Gastroesophageal sphincter (tissue), 4 donors: ENCODE data around the gene INPP4B. TPM values are rescaled to one million over a fixed set of nuclear protein-coding genes. Genes with fewer than 3 reads are reported as not detected.

Experiments
- ATAC-seq: fragments of 150-250 bp; one replicate; pipeline ENCODE4 v1.9.1; 2016; ENCODE audit warnings: mild to moderate bottlenecking, moderate library complexity
- H3K27ac ChIP-seq, 4 donors: fragments of 200-600 bp; sonication (generic) in 3 of 4; 1 replicate in 3 of 4; 2 replicates in 1 of 4; pipeline ENCODE4 v1.5.1; 2016 to 2019
- H3K27me3 ChIP-seq: fragments of 200-600 bp; sonication (generic); one replicate; pipeline ENCODE4 v1.5.1; 2019
- H3K36me3 ChIP-seq, 2 donors: fragments of 200-600 bp; sonication (generic); one replicate each; pipeline ENCODE4 v1.5.1; 2019; ENCODE audit warnings: control low read depth in 1 of 2
- H3K4me1 ChIP-seq, 3 donors: fragments of 200-600 bp; sonication (generic); 1 replicate in 2 of 3; 2 replicates in 1 of 3; pipeline ENCODE4 v1.5.1; 2016 to 2019; ENCODE audit warnings: control low read depth in 2 of 3
- H3K4me3 ChIP-seq, 2 donors: fragments of 200-600 bp; sonication (generic); one replicate each; pipeline ENCODE4 v1.5.1; 2019; ENCODE audit warnings: mild to moderate bottlenecking in 1 of 2, moderate library complexity in 1 of 2
- H3K9me3 ChIP-seq, 3 donors: fragments of 200-600 bp; sonication (generic); one replicate each; pipeline ENCODE4 v1.5.1; 2017 to 2019; ENCODE audit warnings: control low read depth in 2 of 3
- CTCF ChIP-seq, 4 experiments: fragments of 200-600 bp in 2 of 4; fragments of 450-650 bp in 2 of 4; sonication (generic) in 1 of 4; IDR thresholded peaks; one replicate each; pipeline ENCODE4 v1.5.1; 2017 to 2019; ENCODE audit warnings: antibody characterized with exemption in 4 of 4, mild to moderate bottlenecking in 2 of 4, moderate library complexity in 2 of 4
- EP300 ChIP-seq: sonication (generic); formaldehyde crosslinking; IDR thresholded peaks from one replicate; pipeline ENCODE4 v1.6.1; 2017; ENCODE audit warnings: antibody characterized with exemption, mild to moderate bottlenecking
- POLR2A ChIP-seq, 2 donors: fragments of 450-650 bp; IDR thresholded peaks; one replicate each; pipeline ENCODE4 v1.6.1; 2017; ENCODE audit warnings: antibody characterized with exemption in 2 of 2, mild to moderate bottlenecking in 2 of 2, moderate library complexity in 1 of 2
- POLR2AphosphoS5 ChIP-seq: sonication (generic); formaldehyde crosslinking; IDR thresholded peaks from one replicate; pipeline ENCODE4 v1.6.1; 2017; ENCODE audit warnings: antibody characterized with exemption
- WGBS, 2 donors: methylation state at CpG; one replicate each; pipeline ENCODE4 v1.1.5; 2018; ENCODE audit warnings: low coverage in 1 of 2; 5-methylcytosine and 5-hydroxymethylcytosine counted together
- total RNA-seq, 4 donors: library from RNA; depleted of rRNA; stranded (reverse); fragments of >200 nt; gene quantifications; one replicate each; pipeline ENCODE4 v1.1.0, GENCODE V29; 2016

Gene INPP4B
- total RNA-seq, 4 donors from 2014 or later, result 17.6 to 63.8 (median 31.3) TPM

- H3K27ac ChIP-seq, result no peak overlapping the region
- no peak for TF ChIP-seq CTCF (IDR thresholded peaks at IDR 0.05)
- no peak for TF ChIP-seq POLR2AphosphoS5
- no peak for TF ChIP-seq POLR2A (IDR thresholded peaks at IDR 0.05)
- no peak for TF ChIP-seq EP300
- H3K4me3 ChIP-seq, result no peak overlapping the region
- no peaks in the 10 kb centered on the region for H3K27me3 ChIP-seq
- no peak for ATAC-seq
- no peaks in the 10 kb centered on the region for H3K36me3 ChIP-seq
- no peaks in the 10 kb centered on the region for H3K9me3 ChIP-seq
- no peaks in the 10 kb centered on the region for H3K4me1 ChIP-seq
Measured at GRCh38 chr4:142035566-142035965, 810.5 kb downstream of the INPP4B start.

- H3K4me3 ChIP-seq, result no peak overlapping the region
- ATAC-seq, result no peak
- no peaks in the 10 kb centered on the region for H3K4me1 ChIP-seq
- no peaks in the 10 kb centered on the region for H3K27me3 ChIP-seq
- H3K27ac ChIP-seq, result no peak overlapping the region
- H3K9me3 ChIP-seq, result no peaks in the 10 kb centered on the region
- no peaks in the 10 kb centered on the region for H3K36me3 ChIP-seq
- TF ChIP-seq EP300 (no peak), POLR2AphosphoS5 (no peak), CTCF (IDR thresholded peaks at IDR 0.05) (no peak), POLR2A (IDR thresholded peaks at IDR 0.05) (no peak)
- WGBS, 2 donors, result 94 to 95% methylated on average over 3 of the region's 3 CpGs
Measured at GRCh38 chr4:142034101-142034500, 812.0 kb downstream of the INPP4B start.

GRCh38 chr4:142030010-142030409, 816.1 kb downstream of the INPP4B start:
- ATAC-seq, result no peak
- H3K4me3 ChIP-seq, result no peak overlapping the region
- H3K27me3 ChIP-seq, result no peaks in the 10 kb centered on the region
- no peaks in the 10 kb centered on the region for H3K9me3 ChIP-seq
- no peak overlapping the region for H3K27ac ChIP-seq
- H3K36me3 ChIP-seq, result no peaks in the 10 kb centered on the region
- TF ChIP-seq CTCF (IDR thresholded peaks at IDR 0.05) (no peak), EP300 (no peak), POLR2A (IDR thresholded peaks at IDR 0.05) (no peak), POLR2AphosphoS5 (no peak)
- no peaks in the 10 kb centered on the region for H3K4me1 ChIP-seq
- WGBS, 2 donors, result 49 to 52% methylated on average over 4 of the region's 4 CpGs

GRCh38 chr4:142021761-142022160, 824.3 kb downstream of the INPP4B start:
- no peak overlapping the region for H3K4me3 ChIP-seq
- 83 to 96% methylated on average over 2 of the region's 2 CpGs for WGBS, 2 donors
- ATAC-seq, result no peak
- no peaks in the 10 kb centered on the region for H3K4me1 ChIP-seq
- TF ChIP-seq POLR2AphosphoS5 (no peak), CTCF (IDR thresholded peaks at IDR 0.05) (no peak), POLR2A (IDR thresholded peaks at IDR 0.05) (no peak), EP300 (no peak)
- H3K9me3 ChIP-seq, result no peaks in the 10 kb centered on the region
- H3K27ac ChIP-seq, result no peak overlapping the region
- H3K36me3 ChIP-seq, result no peaks in the 10 kb centered on the region
- no peaks in the 10 kb centered on the region for H3K27me3 ChIP-seq

GRCh38 chr4:142021181-142021580, 824.9 kb downstream of the INPP4B start:
- no peaks in the 10 kb centered on the region for H3K36me3 ChIP-seq
- H3K27ac ChIP-seq, result no peak overlapping the region
- H3K9me3 ChIP-seq, result no peaks in the 10 kb centered on the region
- no peak for ATAC-seq
- no peaks in the 10 kb centered on the region for H3K27me3 ChIP-seq
- 91 to 100% methylated on average over 1 of the region's 1 CpG for WGBS, 2 donors
- no peaks in the 10 kb centered on the region for H3K4me1 ChIP-seq
- no peak overlapping the region for H3K4me3 ChIP-seq
- TF ChIP-seq EP300, result no peak
- TF ChIP-seq CTCF (IDR thresholded peaks at IDR 0.05), result no peak
- no peak for TF ChIP-seq POLR2A (IDR thresholded peaks at IDR 0.05)
